HG02610 (cell line): Measurements from ENCODE around the gene ZFAND2A.
"Not testable (repeated sequence)": the region's sequence is repeated elsewhere in the genome, so short reads cannot be mapped to it uniquely, and the experiment has no call there.

Experiments
- ATAC-seq: cut with Tn5 transposase; IDR thresholded peaks from one replicate; pipeline ENCODE4 v1.9.1; 2021; ENCODE audit warnings: mild to moderate bottlenecking, moderate library complexity; ENCODE audit not compliant: unreplicated experiment

ZFAND2A gene

DNA sequence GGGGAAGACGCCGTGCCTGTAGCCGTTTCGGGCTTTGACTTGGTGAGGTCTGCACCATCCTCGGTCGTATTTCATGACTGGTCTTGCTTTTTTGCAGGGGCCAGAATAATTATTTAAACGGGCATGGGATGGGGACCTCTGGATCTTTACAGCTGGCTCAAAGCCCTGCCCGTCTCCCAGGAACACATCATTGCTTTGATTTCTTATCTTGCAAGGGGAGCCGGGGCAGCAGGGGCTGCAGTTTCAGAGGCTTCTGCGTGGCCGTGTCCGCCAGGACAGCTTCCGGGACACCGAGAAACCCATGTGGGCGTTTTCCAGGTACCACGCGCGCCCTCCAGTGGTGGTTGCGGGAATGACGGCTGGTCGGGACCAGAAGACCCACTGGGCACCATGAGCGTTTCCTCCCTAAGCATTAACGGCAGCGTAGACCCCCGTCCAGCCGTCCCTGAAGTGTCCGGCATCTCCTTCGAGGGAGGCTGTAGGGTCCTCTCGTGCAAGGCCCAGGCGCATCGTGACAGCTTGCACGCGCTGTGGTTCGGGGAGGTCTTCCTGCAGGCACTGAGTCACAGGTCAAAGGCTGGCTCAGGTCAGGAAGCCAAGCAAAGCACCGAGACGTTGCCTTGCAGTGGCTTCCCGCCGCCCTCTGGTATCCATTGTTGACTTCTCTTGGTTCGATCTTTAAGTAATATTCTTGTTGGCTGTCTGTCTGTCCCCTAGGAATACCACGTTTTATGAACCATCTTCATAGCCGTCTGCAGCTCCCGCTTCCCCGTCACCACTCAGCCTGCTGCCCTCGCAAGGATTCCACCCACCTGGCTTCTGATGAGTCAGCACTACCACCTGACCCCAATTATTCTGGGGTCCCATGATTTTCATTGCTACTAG is 16.2 kb upstream of the ZFAND2A start:
- peak; percentile 49 for ATAC-seq

DNA sequence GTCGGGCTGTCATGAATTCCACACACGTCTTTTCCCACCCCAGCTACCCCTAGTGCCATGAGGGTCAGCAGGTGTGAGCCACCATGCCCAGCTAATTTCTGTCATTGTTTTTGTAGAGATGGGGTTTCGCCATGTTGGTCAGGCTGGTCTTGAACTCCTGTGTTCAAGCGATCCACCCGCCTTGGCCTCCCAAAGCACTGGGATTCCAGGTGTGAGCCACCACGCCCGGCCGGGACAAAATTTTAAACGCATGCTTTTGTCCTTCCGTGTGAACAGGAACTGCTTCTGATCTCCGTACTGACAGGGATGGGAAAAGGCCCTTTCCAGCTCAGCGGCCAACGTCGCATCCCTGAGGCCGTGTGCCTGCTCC is 15.6 kb upstream of the ZFAND2A start:
- ATAC-seq: no peak

DNA sequence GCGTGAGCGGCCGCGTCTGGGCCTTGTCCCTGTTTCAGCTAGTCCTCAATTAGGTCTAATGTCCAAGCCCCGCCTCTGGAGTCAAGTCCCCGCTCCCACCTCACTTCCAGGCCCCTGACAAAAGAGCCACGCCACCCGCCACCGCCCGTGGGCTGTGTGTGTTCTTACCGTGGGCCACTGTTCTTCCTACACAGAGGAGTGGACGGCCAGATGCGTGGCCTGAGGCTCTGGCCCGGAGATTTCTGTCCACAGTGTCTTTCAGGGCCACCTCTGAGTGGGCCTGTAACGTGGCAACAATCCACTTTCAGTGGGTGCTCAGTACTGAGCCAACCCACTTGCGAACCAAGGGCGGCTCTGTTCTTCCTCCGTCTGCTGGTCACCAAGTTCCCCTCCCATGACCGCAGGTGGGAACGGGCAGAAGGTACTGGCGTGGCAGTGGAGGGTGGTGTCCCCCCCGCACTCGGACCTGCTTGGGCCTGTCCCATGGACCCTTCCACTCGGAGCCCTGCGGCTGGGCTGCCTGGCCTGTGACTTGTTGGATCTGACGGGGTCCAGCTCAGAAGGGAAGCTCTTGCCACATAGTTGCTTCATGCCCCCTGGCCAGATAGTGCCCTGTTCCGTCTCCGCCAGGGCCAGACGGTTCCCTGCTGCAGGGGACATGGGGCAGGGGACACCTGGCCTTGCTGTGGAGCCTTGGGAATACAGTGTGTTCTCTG is 15.0 kb upstream of the ZFAND2A start:
- no peak for ATAC-seq

DNA sequence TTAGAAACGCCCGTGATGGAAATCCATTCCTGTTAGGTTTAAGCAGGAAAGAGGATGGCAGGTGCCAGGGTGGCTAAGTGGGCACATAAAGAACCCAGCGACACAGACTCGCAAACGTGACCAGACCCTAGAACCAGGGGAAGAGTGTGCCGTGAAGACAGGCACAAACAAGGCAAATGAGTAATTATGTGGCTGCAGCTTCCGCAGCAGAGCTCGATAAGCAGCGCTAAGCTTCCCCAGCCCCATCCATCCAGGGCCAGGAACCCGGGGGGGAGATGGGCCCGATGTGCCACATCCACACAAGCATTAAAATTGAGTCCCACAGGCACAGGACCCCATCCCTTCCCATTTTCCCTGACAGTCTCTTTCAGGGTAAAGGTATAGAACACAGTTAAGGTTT is 14.0 kb upstream of the ZFAND2A start:
- ATAC-seq: no peak

DNA sequence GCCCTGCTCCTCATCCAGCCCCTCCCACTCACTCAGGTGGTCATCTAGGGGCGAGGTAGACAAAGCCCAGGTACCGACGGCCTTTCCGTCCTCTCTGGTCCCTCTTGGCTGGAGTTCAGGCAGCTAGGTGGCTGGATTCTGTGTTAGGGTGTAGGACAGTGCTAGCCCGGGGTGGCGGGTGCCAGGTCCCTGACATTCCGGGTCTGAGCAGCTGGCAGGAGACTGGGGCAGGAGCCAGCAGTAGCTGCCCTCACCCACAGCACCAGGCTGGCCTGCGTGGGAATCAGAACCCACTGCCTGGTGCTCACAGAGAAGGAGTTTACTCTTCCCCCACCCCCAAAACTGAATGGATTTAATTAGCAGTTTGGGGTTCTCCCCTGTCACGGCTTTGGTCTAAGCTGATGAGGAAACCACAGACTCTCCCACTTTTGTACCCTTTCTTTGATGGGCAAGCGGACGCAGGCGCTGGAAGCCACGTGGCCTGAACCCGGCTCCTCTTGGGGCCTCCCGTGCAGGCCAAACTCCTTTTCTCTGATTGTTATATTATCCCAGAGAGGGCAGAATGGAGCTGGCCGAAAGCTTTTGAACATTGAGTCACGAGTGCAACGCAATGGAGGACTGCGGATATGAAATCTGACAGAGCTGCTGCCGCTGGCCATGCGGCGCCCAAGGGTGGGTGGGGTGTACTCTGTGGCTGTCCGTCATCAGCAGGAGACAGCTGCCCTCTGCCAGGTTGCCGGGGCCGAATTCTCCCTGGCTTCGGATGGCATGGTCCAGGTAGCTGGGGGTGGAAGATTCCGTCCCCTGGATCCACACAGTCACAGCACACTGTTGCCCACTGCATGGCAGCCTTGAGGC is 12.9 kb upstream of the ZFAND2A start:
- no peak for ATAC-seq

DNA sequence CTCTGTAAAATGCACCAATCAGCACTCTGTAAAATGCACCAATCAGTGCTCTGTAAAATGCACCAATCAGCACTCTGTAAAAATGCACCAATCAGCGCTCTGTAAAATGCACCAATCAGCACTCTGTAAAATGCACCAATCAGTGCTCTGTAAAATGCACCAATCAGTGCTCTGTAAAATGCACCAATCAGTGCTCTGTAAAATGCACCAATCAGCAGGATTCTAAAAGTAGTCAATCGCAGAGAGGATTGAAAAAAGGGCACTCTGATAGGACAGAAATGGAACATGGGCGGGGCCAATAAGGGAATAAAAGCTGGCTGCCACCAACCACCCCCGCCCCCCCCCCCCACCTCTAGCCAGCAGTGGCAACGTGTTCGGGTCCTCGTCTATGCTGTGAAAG is 11.5 kb upstream of the ZFAND2A start:
- not testable (repeated sequence) for ATAC-seq

DNA sequence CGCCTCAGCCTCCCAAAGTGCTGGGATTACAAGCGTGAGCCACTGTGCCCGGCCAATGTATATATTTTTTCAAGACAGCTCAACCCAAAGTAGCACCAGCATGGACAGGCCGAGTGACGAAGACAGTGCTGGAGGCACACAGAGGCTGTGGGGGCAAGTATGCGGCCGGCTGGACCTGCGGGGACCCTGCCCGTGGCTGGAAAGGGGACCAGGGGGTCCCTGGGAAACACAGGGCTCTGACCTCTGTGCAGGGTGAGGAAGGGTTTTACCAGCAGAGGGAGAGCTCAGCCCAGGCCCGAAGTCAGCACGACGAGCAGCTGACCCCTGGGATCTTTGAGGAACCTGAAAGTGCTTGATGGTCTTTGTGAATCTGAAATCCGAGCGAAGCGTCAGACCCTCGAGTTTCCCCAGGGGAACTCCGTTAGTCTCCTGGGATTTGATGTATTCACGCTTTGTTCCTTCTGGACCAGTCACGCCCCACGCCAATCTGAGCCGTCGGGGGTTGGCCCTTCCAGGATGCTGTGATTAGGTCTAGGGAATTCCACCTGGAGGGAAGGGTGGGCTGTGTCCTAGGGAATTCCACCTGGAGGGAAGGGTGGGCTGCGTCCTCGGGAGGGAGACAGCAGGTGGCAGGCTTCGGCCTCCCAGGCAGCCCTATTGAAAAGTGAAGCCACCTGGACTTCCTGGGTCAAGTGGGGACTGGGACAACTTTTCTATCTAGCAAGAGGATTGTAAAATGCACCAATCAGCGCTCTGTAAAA is 10.9 kb upstream of the ZFAND2A start:
- no peak for ATAC-seq

DNA sequence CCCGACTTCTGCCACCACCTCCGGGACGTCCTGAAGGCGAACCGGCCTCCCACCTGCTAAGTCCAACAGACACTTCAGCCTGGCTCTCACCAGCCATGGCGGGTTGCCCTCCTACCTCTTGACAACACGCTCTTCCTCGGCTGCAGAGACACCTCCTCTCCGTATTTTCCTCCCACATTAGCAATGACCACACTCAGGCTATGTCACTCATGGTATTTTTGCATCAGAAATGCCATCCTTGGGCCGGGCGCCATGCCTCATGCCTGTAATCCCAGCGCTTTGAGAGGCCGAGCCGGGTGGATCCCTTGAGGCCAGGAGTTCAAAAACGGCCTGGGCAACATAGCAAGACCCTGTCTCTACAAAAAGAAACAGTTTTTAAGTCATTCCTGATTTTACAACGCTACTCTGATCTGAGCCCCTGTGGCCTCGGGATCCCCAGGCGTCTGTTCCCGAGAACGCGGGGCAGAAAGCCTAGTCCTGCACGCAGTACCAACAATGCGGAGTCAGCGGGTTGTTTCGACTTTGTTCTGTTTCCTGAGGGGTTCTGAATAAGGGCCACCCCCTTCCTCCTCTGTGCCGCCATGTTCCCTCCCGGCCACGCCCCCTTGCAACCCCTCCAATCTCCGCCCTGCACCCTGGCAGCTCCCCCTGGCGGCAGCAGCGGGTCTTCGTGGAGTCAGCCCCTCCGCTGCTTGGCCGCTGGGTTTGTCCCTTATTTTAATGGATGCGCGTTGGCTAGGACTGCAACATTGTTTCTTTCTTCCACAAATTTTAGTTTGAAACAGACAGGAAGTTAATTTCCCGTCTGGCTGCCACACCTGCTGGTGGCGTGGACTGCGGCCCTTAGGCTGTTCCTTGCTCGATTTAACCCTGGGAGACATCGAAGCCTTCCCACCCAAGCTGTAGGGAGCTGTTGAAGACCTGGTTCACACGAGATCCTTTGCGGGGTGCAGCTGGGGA is 9.7 kb upstream of the ZFAND2A start:
- no peak for ATAC-seq

DNA sequence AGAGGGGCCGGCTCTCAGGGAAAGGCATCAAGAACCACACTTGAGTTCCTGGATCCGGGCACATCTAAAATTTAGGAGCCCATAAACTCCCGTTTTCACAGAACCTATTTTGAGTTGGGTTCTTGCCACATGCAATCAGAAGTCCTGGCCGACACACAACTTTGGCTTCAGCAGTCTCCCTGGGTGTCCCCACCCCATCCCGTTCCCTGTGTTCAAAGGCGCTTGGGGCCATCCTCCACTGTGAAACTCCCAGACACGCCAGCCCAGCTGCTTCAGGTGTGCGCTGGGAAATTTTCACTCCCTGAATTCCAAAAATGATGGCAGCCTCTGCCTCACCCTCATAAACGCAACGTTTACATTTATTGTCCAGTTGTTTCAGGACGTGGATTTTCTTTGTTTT is 8.4 kb upstream of the ZFAND2A start:
- ATAC-seq: no peak

DNA sequence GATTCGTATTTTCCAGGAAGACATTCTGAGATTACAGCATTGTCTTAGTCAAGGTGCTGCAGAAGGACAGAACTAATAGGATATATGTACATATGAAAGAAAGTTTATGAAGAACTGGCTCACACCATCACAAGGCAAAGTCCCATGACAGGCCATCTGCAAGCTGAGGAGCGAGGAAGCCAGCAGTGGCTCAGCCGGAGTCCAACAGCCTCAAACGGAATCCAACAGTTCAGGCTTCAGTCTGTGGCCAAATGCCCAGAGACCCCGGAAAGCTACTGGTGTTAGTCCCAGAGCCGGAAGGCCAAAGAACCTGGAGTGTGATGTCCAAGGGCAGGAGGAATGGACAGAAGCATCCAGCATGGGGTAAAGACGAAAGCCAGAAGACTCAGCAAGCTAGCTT is 4.4 kb upstream of the ZFAND2A start:
- ATAC-seq: no peak

DNA sequence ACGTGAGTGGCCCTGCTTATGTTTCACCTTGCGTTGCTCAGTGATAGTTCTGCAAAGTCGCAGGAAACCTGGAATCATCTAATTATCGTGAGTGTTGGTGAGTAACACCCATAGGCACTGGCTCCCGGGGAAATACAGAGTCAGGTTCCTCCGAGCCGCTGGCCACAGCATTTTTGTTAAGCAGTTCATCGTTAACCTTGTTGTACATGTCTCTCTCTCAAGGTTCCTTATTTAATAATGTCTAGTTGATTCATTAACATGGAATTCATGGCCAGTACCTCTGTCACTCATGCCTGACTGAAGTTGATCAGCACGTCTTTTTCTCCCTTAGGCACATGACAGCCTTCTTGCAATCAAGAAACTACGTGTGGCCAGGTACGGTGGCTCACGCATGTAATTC is 3.1 kb upstream of the ZFAND2A start:
- ATAC-seq: no peak

DNA sequence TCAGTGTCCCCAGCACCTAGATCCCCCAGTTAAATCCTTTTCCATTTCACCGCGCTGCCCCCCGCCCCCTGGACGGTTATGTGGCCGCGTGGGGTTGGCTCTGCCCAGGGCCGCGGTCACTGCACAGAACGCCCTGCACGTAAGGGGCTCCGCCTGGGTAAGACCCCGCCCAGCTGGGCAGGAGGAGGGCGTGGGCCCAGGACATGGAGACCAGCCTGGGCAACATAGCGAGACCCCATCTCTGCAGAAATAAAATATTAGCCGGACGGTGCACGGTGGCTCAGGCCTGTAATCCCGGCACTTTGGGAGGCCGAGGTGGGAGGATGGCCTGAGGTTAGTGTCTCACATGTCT is 650 bp upstream of the ZFAND2A start:
- ATAC-seq: no peak

DNA sequence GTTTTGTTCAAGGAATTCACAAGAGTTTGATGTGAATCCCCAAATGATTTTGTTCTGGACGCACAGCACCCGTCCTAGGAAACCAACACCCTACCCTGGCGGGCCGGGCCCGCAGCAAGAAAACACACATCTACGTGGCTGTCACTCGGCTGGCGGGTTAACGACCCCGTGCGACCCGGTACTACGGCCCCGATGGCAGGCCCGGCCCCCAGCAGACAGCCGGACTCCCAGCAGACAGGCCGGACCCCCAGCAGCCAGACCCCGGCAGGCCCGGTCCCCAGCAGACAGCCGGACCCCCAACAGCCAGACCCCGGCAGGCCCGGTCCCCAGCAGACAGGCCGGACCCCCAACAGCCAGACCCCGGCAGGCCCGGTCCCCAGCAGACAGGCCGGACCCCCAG is 765 bp downstream of the ZFAND2A start:
- not testable (repeated sequence) for ATAC-seq

DNA sequence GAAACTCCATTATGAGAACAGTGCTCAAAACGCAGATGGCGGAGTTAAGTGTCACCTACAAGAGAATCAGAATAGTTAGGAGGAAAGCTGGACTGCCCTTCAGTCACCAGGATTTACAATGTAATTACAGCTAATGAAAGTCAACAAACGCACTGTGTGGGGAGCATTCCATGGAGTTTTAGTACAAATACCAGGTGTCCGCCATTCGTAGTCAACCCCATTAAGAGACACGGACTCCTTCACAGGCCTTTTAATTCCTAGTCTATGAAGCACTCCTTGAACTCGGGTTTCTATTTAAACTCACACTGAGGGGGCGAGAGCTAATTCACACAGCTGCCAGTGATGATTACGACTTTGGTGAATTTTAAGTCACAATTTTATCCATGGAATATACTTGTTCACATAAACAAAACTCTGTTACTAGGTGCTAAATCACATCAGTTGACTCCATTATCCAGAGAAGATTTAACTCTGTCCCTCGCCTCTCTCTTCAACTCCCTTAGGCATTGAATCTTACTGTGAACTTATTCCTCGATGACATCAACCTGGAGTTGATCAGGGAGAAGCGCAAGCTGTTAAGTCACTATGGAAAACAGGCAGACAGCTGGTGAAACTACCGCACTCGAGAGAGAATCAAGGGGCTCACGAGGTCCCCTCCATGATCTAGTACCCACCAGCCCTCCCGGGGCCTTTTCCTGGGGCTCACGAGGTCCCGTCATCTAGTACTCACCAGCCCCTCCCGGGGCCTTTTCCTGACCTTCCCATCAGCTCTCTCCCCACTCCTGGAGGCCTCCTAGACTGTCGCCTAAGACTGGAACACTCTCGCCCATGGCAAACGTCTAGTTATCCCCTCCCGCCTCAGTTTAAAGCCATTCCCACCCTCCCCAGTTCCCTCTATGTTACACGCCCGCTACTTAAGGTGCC is 1.5 kb downstream of the ZFAND2A start:
- no peak for ATAC-seq

DNA sequence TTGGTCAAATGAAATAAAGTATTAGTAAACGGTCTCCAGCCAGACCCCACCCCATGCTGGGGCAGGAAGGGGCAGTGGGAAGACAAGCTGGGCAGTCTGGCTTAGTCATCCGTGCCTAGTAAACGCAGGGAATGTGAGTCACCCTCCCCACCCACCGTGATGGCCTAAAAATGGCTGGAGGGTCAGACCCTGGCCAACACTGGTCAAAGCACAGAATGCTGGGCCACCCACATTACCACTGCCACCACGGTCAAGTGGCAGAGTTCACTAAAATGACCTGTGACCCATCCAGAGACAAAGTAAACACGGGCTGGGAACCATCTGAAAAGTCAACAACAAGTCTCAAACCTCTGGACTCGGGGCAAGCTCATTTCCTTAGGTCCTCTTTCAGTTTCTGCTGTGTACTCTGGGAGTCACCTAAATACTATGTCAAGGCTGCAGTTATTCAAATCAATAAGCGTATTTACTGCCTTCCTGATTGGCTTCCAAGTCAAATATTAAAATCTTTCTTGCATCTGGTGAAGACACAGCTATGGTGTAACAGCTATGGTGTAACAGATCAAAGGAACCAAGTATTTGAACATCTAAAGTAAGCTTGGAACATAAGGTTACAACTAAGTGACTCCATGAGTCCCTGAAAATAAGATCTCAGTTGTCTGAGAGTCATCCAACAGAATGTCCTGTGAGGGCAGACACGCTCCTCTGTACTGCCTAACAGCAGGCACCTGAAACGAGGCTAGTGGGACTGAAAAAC is 3.0 kb downstream of the ZFAND2A start:
- ATAC-seq: no peak

DNA sequence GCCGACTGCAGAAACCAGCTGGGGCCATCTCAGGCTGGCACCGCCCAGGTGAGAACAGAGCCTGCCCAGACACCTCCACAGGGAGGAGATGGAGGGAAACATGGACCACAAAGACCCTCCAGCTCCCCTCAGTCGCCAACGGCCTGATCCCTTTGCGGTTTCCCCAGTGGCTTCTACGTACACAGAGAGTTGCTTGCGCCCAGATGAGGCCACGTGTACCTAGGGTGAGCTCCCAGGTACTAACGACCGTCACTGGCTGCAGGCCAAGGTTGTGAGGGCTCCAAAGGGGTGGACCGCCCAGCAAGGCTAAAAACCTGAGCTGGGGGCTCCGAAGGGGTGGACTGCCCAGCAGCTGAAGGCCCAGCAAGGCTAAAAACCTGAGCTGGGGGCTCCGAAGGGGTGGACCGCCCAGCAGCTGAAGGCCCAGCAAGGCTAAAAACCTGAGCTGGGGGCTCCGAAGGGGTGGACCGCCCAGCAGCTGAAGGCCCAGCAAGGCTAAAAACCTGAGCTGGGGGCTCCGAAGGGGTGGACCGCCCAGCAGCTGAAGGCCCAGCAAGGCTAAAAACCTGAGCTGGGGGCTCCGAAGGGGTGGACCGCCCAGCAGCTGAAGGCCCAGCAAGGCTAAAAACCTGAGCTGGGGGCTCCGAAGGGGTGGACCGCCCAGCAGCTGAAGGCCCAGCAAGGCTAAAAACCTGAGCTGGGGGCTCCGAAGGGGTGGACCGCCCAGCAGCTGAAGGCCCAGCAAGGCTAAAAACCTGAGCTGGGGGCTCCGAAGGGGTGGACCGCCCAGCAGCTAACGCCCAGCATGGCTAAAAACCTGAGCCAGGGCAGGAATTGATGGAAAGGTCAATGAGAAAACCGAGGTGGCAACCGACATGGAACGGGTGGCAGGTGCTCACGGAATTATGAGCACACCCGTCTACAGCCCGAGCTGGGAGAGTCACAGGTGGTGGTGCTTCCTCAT is 3.9 kb downstream of the ZFAND2A start:
- not testable (repeated sequence) for ATAC-seq
